Measurements from ENCODE around the gene TBL3.

TBL3 gene

GRCh38 chr16:1971796-1972489 lies at the start of gene TBL3:
TBL3 (plus strand) TSS chr16:1972053; CDS start chr16:1972165, 112 bp downstream.
- no peaks in the 10 kb centered on the region for H3K36me3 Mint-ChIP-seq (ENCODE audit: low read depth)
- H3K27me3 Mint-ChIP-seq (ENCODE audit: low read depth), result peaks cover 4% of the 10 kb centered on the region
- peaks cover 14% of the 10 kb centered on the region for H3K4me1 Mint-ChIP-seq
- peak within 1 kb of the TSS; percentile 95 to 97 (median 96) for H3K4me3 Mint-ChIP-seq
- H3K9me3 Mint-ChIP-seq, result no peaks in the 10 kb centered on the region
- peak within 1 kb of the TSS; percentile 92 to 99 (median 95) for H3K27ac Mint-ChIP-seq
- no peak for TF ChIP-seq CTCF (IDR thresholded peaks at IDR 0.05; ENCODE audit: unreplicated experiment in 3 of 3)

GRCh38 chr16:1922357-1922756 lies 49.5 kb upstream of the TBL3 start:
- H3K9me3 Mint-ChIP-seq, result peaks cover 2% of the 10 kb centered on the region
- peaks cover 71% of the 10 kb centered on the region for H3K27me3 Mint-ChIP-seq (ENCODE audit: low read depth)
- H3K4me1 Mint-ChIP-seq, result peaks cover 6% of the 10 kb centered on the region
- H3K36me3 Mint-ChIP-seq (ENCODE audit: low read depth), result no peaks in the 10 kb centered on the region
- TF ChIP-seq CTCF (IDR thresholded peaks at IDR 0.05; ENCODE audit: unreplicated experiment in 3 of 3), result no peak
- H3K4me3 Mint-ChIP-seq, result no peak overlapping the region
- peak overlapping the region in 1 of 3 experiments; percentile 59 for H3K27ac Mint-ChIP-seq

- H3K4me1 Mint-ChIP-seq, result peaks cover 6% of the 10 kb centered on the region
These were observed 48.4 kb upstream of the TBL3 start for GRCh38 chr16:1923299-1924034.

GRCh38 chr16:1924095-1924494 lies 47.8 kb upstream of the TBL3 start:
- Mint-ChIP-seq H3K27ac (peak overlapping the region in 2 of 3 experiments; percentile 38 to 51), H3K27me3 (ENCODE audit: low read depth) (peaks cover 60% of the 10 kb centered on the region), H3K9me3 (peaks cover 2% of the 10 kb centered on the region), H3K36me3 (ENCODE audit: low read depth) (no peaks in the 10 kb centered on the region), H3K4me3 (no peak overlapping the region), H3K4me1 (peaks cover 6% of the 10 kb centered on the region)
- TF ChIP-seq CTCF (IDR thresholded peaks at IDR 0.05; ENCODE audit: unreplicated experiment in 3 of 3), result no peak

More at GRCh38 chr16:1923299-1924034, 48.4 kb upstream of the TBL3 start:
- Mint-ChIP-seq H3K4me3 (no peak overlapping the region), H3K27ac (peak overlapping the region in 2 of 3 experiments; percentile 38 to 51), H3K27me3 (ENCODE audit: low read depth) (peaks cover 66% of the 10 kb centered on the region), H3K36me3 (ENCODE audit: low read depth) (no peaks in the 10 kb centered on the region), H3K9me3 (peaks cover 2% of the 10 kb centered on the region)
- TF ChIP-seq CTCF (IDR thresholded peaks at IDR 0.05; ENCODE audit: unreplicated experiment in 3 of 3), result peak; percentile 40 to 45 (median 43)

GRCh38 chr16:1926271-1926670 lies 45.6 kb upstream of the TBL3 start:
- Mint-ChIP-seq H3K4me3 (peak overlapping the region in 1 of 3 experiments; percentile 11), H3K27me3 (ENCODE audit: low read depth) (peaks cover 38% of the 10 kb centered on the region), H3K4me1 (peaks cover 1% of the 10 kb centered on the region), H3K36me3 (ENCODE audit: low read depth) (no peaks in the 10 kb centered on the region), H3K9me3 (peaks cover 2% of the 10 kb centered on the region), H3K27ac (peak overlapping the region in 2 of 3 experiments; percentile 65 to 66)
- TF ChIP-seq CTCF (IDR thresholded peaks at IDR 0.05; ENCODE audit: unreplicated experiment in 3 of 3), result no peak
